H1 (cell line): ENCODE data around the gene DENND4A. TPM values are rescaled to one million over a fixed set of nuclear protein-coding genes. Genes with fewer than 3 reads are reported as not detected.

Experiments
- BACH1 ChIP-seq: IDR thresholded peaks from 2 replicates; pipeline ENCODE4 v1.6.1; 2012; ENCODE audit warnings: low read length, improper control_type of control experiment
- GTF2F1 ChIP-seq: IDR thresholded peaks from 2 replicates; pipeline ENCODE4 v1.6.1; 2012; ENCODE audit warnings: low read depth, low read length, improper control_type of control experiment, borderline replicate concordance
- MAFK ChIP-seq: IDR thresholded peaks from 2 replicates; pipeline ENCODE4 v1.6.1; 2012; ENCODE audit warnings: low read depth, mild to moderate bottlenecking, improper control_type of control experiment, low read length
- polyA plus RNA-seq, 7 experiments: library from polyadenylated mRNA; depleted of rRNA in 3 of 7; stranded (reverse) in 5 of 7; unstranded in 2 of 7; fragments of >200 nt in 5 of 7; fragments of 200-250 nt in 2 of 7; gene quantifications; 1 replicate in 5 of 7; 2 replicates in 1 of 7; 4 replicates in 1 of 7; pipeline versions ENCODE4 v1.2.1 to v1.2.3, GENCODE V29; 2011 to 2013; ENCODE audit warnings: missing spikeins in 2 of 7, mixed read lengths in 2 of 7
- total RNA-seq: library from RNA; stranded (reverse); fragmentation: NEBNext Ultra II Directional; extraction: Animal tissue kit (Norgen Biotek cat#: 25700); gene quantifications from 2 replicates; pipeline ENCODE4 v1.2.1, GENCODE V29; 2021

Gene DENND4A
- total and polyA plus RNA-seq, 2 of the 8 experiments (the other 6 are each of a cell fraction or from before 2014, with no cell fraction given), result 1.3 to 4.7 TPM

GRCh38 chr15:65655457-65655856 is 136.6 kb downstream of the DENND4A start (continued):
- TF ChIP-seq MAFK, result no peak
- TF ChIP-seq BACH1, result no peak
- no peak for TF ChIP-seq GTF2F1
